Measurements from ENCODE around the gene PSMG1.

Gene PSMG1

GRCh38 chr21:39152271-39152670, 31.0 kb downstream of the PSMG1 start:
- no peak for DNase-seq
- no peaks in the 10 kb centered on the region for H3K36me3 Mint-ChIP-seq (ENCODE audit: low read depth)
- peaks cover 6% of the 10 kb centered on the region for H3K27me3 Mint-ChIP-seq (ENCODE audit: low read depth, poor library complexity)
- H3K9me3 Mint-ChIP-seq, result peaks cover 13% of the 10 kb centered on the region
- H3K4me1 Mint-ChIP-seq, result no peaks in the 10 kb centered on the region
- H3K27ac Mint-ChIP-seq, result no peak overlapping the region
- TF ChIP-seq CTCF (IDR thresholded peaks at IDR 0.05), result no peak
- H3K4me3 Mint-ChIP-seq, result no peak overlapping the region

GRCh38 chr21:39150877-39151276, 32.4 kb downstream of the PSMG1 start:
- Mint-ChIP-seq H3K4me3 (no peak overlapping the region), H3K4me1 (no peaks in the 10 kb centered on the region), H3K36me3 (ENCODE audit: low read depth) (no peaks in the 10 kb centered on the region), H3K9me3 (peaks cover 12% of the 10 kb centered on the region), H3K27ac (no peak overlapping the region), H3K27me3 (ENCODE audit: low read depth, poor library complexity) (peaks cover 6% of the 10 kb centered on the region)
- DNase-seq, result no peak
- no peak for TF ChIP-seq CTCF (IDR thresholded peaks at IDR 0.05)

- Mint-ChIP-seq H3K27ac (no peak overlapping the region), H3K36me3 (ENCODE audit: low read depth) (peaks cover 3% of the 10 kb centered on the region), H3K9me3 (peaks cover 15% of the 10 kb centered on the region), H3K4me1 (no peaks in the 10 kb centered on the region), H3K27me3 (ENCODE audit: low read depth, poor library complexity) (peaks cover 6% of the 10 kb centered on the region), H3K4me3 (no peak overlapping the region)
- DNase-seq, result no peak
- no peak for TF ChIP-seq CTCF (IDR thresholded peaks at IDR 0.05)
Measured at GRCh38 chr21:39150316-39150715, 32.9 kb downstream of the PSMG1 start.

- H3K27ac Mint-ChIP-seq, result no peak overlapping the region
- no peak overlapping the region for H3K4me3 Mint-ChIP-seq
- no peak for DNase-seq
- no peaks in the 10 kb centered on the region for H3K4me1 Mint-ChIP-seq
- H3K27me3 Mint-ChIP-seq (ENCODE audit: low read depth, poor library complexity), result peaks cover 3% of the 10 kb centered on the region
- TF ChIP-seq CTCF (IDR thresholded peaks at IDR 0.05), result no peak
- H3K9me3 Mint-ChIP-seq, result peaks cover 19% of the 10 kb centered on the region
- H3K36me3 Mint-ChIP-seq (ENCODE audit: low read depth), result peaks cover 8% of the 10 kb centered on the region
Measured at GRCh38 chr21:39149882-39150281, 33.4 kb downstream of the PSMG1 start.

GRCh38 chr21:39148975-39149374, 34.3 kb downstream of the PSMG1 start:
- H3K4me1 Mint-ChIP-seq, result no peaks in the 10 kb centered on the region
- peaks cover 22% of the 10 kb centered on the region for H3K9me3 Mint-ChIP-seq
- peaks cover 9% of the 10 kb centered on the region for H3K36me3 Mint-ChIP-seq (ENCODE audit: low read depth)
- H3K4me3 Mint-ChIP-seq, result no peak overlapping the region
- DNase-seq, result no peak
- no peak overlapping the region for H3K27ac Mint-ChIP-seq
- peaks cover 3% of the 10 kb centered on the region for H3K27me3 Mint-ChIP-seq (ENCODE audit: low read depth, poor library complexity)
- no peak for TF ChIP-seq CTCF (IDR thresholded peaks at IDR 0.05)

- Mint-ChIP-seq H3K36me3 (ENCODE audit: low read depth) (peaks cover 9% of the 10 kb centered on the region), H3K27me3 (ENCODE audit: low read depth, poor library complexity) (no peaks in the 10 kb centered on the region), H3K4me1 (peaks cover 15% of the 10 kb centered on the region), H3K27ac (no peak overlapping the region), H3K4me3 (no peak overlapping the region), H3K9me3 (peaks cover 29% of the 10 kb centered on the region)
- TF ChIP-seq CTCF (IDR thresholded peaks at IDR 0.05), result no peak
- no peak for DNase-seq
Measured at GRCh38 chr21:39144191-39144590, 39.1 kb downstream of the PSMG1 start.

Data from nephron progenitor cell (in vitro differentiated cells).